Activated CD4-positive, alpha-beta T cell treated with anti-CD3 and anti-CD28 coated beads for 1 hour (primary cell): Measurements from ENCODE around the gene SH3GL1.

Source experiments
- DNase-seq: peaks from one replicate; pipeline ENCODE4 v3.0.0-alpha.2; 2020

Gene SH3GL1

DNA sequence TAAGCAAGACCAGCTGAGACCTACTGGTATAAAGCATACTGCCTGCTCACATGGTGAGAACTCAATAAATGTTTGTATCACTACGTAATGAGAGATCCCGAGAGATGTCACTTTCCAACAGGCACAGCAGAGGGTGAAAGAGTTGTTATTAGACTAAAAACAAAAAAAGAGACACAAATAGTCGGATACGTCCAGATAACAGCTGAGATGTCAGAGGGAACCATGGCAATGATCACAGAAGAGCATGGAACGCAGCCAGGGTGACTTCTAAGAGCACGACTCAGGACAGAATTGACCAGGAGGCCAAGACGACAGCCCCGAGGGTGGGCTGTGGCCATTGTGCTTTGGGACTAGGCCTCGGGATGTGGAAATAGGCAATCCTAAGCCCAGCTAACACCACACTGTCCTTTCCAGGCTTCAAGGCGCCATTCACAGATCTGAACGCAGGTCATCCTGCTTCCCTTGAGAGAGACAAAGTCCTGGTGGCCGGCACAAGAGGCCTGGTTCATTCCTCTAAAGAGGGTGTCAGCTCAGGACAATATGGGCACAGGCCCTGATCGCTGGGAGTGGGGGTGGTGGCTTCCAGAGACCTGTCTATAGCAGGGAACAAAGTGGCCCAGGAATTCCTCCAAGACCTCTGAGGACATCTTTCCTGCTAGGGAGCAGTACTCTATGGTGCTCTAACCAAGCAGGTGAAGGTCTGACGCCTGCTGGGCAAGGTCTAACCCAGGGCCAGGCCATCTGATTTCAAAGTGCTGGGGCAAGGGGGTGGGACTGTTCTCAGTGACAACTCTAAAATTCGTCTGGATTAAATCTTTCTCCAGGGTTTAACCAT lies 3.2 kb downstream of the SH3GL1 start:
- no peak for DNase-seq

GRCh38 chr19:4393947-4394590 lies 6.3 kb downstream of the SH3GL1 start:
- no peak for DNase-seq

- DNase-seq: no peak
These were observed 8.5 kb downstream of the SH3GL1 start for GRCh38 chr19:4391701-4392483.

- DNase-seq: no peak
These were observed 9.0 kb downstream of the SH3GL1 start for GRCh38 chr19:4391306-4391693.

- no peak for DNase-seq
These were observed 9.6 kb downstream of the SH3GL1 start for GRCh38 chr19:4390567-4391305.

GRCh38 chr19:4390017-4390566 lies 10.3 kb downstream of the SH3GL1 start:
- no peak for DNase-seq

- no peak for DNase-seq
These were observed 10.8 kb downstream of the SH3GL1 start for GRCh38 chr19:4389511-4390016.

- no peak for DNase-seq
These were observed 11.3 kb downstream of the SH3GL1 start for GRCh38 chr19:4389064-4389375.

DNA sequence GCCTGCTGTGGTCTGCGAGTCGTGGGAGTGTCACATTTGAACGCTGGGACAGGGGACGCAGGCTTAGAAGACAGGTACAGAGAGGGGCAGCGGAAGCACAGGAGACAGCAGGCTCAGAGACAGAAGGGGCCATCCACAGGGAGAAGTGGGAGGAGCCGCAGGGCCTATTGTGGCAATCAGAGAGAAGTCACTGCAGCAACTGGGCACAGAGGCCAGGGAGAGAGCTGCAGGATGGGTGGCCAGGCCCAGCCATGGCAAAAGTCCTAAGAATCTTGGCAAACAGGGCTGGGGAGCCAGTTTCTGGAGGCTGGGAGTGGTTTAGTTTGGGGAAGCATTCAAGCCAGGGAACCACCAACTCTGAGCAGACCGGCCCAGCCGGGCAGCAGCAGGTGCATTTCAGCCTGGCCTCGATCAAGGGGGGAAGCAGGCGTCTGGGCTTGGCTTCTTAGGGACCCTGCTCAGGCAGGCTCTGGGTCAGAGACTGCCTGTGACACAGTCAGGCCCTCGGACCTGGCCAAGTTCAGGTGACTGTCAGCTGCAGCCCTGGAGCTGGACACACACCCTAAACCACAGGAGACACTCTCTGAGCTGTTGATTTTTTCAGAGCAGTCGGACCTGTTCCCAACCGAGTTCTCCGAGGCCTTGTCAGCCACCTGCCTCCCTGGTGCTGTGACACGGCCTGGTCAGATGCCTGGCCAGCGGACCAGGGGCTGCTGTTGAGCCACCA lies 11.8 kb downstream of the SH3GL1 start:
- no peak for DNase-seq

DNA sequence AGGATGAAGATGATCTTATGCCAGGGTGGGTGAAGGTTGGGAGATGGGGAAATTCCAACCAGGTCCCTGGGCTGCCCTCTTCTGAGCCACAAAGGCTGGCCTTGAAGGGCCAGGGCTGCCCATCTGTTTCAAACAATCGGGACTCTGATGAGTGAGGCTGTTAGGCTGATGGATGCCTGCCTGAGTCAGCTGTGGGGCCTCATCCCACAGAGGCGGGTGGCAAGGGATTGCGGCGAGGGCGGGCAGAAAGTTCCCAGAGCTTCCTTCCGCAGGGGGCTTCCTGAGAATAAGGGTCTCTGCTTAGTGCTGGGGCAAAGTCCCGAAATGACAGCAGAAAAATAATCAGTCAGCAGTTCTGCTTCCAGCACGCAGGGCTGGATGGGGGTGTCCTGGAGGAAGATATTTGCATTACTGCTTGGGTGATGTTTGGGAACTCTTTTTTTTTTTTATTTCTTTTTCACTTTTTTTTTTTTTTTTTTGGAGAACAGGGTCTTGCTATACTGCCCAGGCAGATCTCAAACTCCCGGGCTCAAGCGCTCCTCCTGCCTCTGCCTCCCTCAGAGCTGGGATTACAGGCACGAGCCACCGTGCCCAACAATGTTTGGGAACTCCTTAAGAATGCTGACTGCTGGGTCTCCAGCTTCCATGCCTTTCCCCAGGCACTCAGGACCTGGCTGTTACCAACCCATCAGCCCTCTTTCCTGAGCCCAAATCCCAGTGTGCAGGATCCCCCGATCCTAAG lies 14.1 kb downstream of the SH3GL1 start:
- no peak for DNase-seq

DNA sequence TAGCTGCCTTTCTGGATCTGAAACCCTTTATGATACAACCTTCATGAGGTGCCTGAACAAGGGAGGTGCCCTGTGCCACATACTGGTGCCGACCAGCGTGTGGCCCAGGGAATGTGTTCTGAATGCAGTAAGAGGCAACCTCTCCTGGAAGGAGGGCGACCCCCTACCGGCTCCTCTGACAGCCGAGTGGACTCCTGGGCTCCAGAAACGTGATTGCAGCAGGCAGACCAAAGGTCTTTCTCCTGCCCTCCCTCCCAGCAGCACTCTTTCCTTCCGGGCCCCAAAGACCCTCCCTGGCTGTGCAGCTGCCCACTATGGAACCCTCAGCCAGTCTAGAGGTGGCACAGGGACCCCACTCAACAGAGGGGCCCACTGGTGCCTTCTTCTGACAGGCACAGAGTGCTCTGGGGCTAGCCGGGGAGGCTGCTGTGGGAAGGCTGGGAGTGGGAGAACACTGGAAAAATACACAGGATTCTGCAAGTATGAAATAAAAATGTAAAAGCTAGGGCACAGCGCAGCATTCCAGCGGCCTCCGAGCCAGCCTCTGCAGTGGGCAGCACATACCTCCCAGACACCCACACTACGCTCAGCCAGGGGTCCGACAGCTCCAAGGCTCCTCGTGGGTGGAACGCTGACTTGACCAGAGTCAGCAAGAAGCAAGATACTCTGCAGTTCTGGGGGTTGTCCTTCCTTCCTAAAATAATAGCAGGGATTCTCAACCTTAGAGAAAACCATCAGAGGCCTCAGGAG lies 14.9 kb downstream of the SH3GL1 start:
- DNase-seq: no peak

GRCh38 chr19:4380254-4380727 lies 20.1 kb downstream of the SH3GL1 start:
- peak; percentile 50 for DNase-seq

GRCh38 chr19:4379383-4380253 lies 20.7 kb downstream of the SH3GL1 start:
- DNase-seq: no peak

DNA sequence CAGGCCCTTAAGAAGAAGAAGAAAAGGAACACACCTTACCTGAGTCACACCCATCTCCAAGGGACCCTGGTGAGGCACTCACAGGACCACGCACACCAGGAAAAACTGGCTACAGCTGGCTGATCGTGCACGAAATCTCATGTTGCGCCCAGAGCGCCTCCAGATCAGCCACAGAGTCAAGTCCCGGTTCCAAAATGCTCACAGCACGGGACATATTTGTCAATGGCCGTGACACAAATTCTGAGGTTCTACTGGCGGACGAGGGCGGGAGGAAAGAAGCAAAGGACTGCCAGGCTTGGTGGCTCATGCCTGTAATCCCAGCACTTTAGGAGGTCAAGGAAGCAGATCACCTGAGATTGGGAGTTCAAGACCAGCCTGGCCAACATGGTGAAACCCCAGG lies 21.5 kb downstream of the SH3GL1 start:
- DNase-seq: no peak

GRCh38 chr19:4376991-4377781 lies 23.2 kb downstream of the SH3GL1 start:
- no peak for DNase-seq

DNA sequence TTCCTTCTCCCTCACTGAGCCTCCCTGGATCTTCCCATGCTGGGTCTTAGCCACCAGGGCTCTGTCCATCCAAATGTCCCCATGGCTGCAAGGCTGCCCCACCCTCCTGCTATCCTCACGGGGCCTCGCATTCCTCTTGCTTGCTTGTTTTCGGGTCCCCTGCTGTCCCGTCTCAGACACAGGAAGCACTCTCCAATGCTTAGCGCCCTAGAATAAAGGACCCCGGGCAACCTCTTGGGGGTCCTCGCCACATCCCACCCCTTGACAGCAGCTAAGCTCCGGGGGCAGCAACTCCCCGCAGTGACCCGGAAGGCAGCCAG lies 23.7 kb downstream of the SH3GL1 start:
- no peak for DNase-seq

DNA sequence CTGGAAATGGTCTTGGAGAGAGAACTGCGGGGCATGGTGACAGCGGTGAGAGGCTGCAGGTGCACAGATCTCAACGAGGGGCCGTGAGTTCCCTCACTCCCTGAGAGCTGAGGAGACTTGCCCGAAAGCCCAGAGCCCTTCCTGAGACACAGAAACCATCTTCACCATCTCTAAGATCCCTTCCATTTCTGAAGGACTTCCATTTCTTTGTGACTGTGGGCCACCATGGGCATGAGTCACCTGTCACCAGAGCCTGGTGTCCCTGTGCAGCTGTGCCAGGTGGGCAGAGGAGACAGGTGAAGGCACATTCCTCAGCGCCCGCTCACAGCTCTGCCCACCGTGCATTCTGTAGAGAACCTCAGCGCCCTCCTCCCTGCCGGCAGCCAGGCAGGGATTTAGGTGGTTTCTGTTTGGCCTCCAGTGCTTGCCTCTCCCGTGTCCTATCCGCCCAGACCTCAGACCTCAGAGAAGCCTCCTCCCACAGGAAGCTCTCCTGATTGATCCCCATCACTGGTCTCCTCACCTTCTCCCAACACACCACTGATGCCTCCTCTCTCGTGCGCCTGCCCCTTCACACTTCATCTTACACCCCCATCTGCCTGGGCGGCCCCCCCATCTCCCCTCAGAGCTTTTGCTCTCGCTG lies 24.2 kb downstream of the SH3GL1 start:
- no peak for DNase-seq
